ENCODE data around the gene CRACDL. TPM values are rescaled to one million over a fixed set of nuclear protein-coding genes. Genes with fewer than 3 reads are reported as not detected.
"Not testable (repeated sequence)": the region's sequence is repeated elsewhere in the genome, so short reads cannot be mapped to it uniquely, and the experiment has no call there.

Gene CRACDL
- total RNA-seq, 3 donors from 2014 or later, result 8.0 to 18.1 (median 17.8) TPM

- H3K9me3 ChIP-seq, result no peaks in the 10 kb centered on the region
- ATAC-seq, result no peak
- intact Hi-C loops (cut with DNase I, micrococcal nuclease), result no loop called here
Observed at GRCh38 chr2:98882971-98883779, 52.9 kb downstream of the CRACDL start.

GRCh38 chr2:98882368-98882767, 53.7 kb downstream of the CRACDL start:
- Histone ChIP-seq H3K36me3 (ENCODE audit: low read depth) (no peaks in the 10 kb centered on the region), H3K4me3 (no peak overlapping the region), H3K9me3 (no peaks in the 10 kb centered on the region), H3K4me1 (ENCODE audit: low read depth) (no peaks in the 10 kb centered on the region)
- intact Hi-C loops (cut with DNase I, micrococcal nuclease), result no loop called here
- no peak for TF ChIP-seq CTCF (IDR thresholded peaks at IDR 0.05)
- DNase-seq (no peak), ATAC-seq (no peak)

More at GRCh38 chr2:98882971-98883779, 52.9 kb downstream of the CRACDL start:
- Histone ChIP-seq H3K4me1 (ENCODE audit: low read depth) (no peaks in the 10 kb centered on the region), H3K4me3 (no peak overlapping the region), H3K36me3 (ENCODE audit: low read depth) (no peaks in the 10 kb centered on the region)
- no peak for DNase-seq
- no peak for TF ChIP-seq CTCF (IDR thresholded peaks at IDR 0.05)

- intact Hi-C loops (cut with DNase I, micrococcal nuclease), result no loop called here
- DNase-seq (no peak), ATAC-seq (no peak)
- Histone ChIP-seq H3K4me3 (no peak overlapping the region), H3K9me3 (no peaks in the 10 kb centered on the region), H3K4me1 (ENCODE audit: low read depth) (no peaks in the 10 kb centered on the region), H3K36me3 (ENCODE audit: low read depth) (no peaks in the 10 kb centered on the region)
- TF ChIP-seq CTCF (IDR thresholded peaks at IDR 0.05), result no peak
Observed at GRCh38 chr2:98881153-98881650, 54.8 kb downstream of the CRACDL start.

- ATAC-seq, result no peak
- intact Hi-C loops (cut with DNase I, micrococcal nuclease), result no loop called here
- no peaks in the 10 kb centered on the region for H3K9me3 ChIP-seq
- TF ChIP-seq CTCF (IDR thresholded peaks at IDR 0.05), result no peak
- H3K4me1 ChIP-seq (ENCODE audit: low read depth), result no peaks in the 10 kb centered on the region
- H3K36me3 ChIP-seq (ENCODE audit: low read depth), result no peaks in the 10 kb centered on the region
- DNase-seq, result no peak
- no peak overlapping the region for H3K4me3 ChIP-seq
Observed at GRCh38 chr2:98880266-98881152, 55.5 kb downstream of the CRACDL start.

GRCh38 chr2:98877658-98878057, 58.4 kb downstream of the CRACDL start:
- intact Hi-C loops (cut with DNase I, micrococcal nuclease); H3K9me3 ChIP-seq; DNase-seq; H3K36me3 ChIP-seq (ENCODE audit: low read depth); H3K4me3 ChIP-seq; ATAC-seq; H3K4me1 ChIP-seq (ENCODE audit: low read depth): not testable (repeated sequence)

GRCh38 chr2:98876741-98877140, 59.3 kb downstream of the CRACDL start:
- no peaks in the 10 kb centered on the region for H3K9me3 ChIP-seq
- no peaks in the 10 kb centered on the region for H3K36me3 ChIP-seq (ENCODE audit: low read depth)
- intact Hi-C loops (cut with DNase I, micrococcal nuclease), result no loop called here
- no peaks in the 10 kb centered on the region for H3K4me1 ChIP-seq (ENCODE audit: low read depth)
- ATAC-seq, result no peak
- H3K4me3 ChIP-seq, result no peak overlapping the region
- no peak for DNase-seq
- TF ChIP-seq CTCF (IDR thresholded peaks at IDR 0.05), result no peak
